ENCODE data around the gene POLR2J3.
"Not testable (repeated sequence)": the region's sequence is repeated elsewhere in the genome, so short reads cannot be mapped to it uniquely, and the experiment has no call there.

DNA sequence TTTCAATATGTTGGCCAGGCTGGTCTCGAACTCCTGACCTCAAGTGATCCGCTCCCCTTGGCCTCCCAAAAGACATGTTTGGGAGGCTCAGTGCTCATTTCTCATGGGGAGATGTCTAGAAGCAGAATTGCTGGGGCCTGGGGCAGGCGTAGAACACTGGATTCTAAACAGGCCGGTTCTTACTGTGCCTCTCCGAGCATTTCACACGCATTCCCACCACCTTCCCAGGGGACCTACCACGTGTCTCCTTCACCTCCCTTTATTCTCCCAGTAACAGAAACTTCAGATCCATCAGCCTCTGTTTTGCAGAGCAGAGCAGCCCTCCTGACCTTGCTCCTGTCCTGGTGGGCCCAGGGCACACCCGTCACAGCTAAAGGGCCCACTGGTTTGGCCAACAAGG, 45.2 kb downstream of the POLR2J3 start:
- TF ChIP-seq, protein P1, sequence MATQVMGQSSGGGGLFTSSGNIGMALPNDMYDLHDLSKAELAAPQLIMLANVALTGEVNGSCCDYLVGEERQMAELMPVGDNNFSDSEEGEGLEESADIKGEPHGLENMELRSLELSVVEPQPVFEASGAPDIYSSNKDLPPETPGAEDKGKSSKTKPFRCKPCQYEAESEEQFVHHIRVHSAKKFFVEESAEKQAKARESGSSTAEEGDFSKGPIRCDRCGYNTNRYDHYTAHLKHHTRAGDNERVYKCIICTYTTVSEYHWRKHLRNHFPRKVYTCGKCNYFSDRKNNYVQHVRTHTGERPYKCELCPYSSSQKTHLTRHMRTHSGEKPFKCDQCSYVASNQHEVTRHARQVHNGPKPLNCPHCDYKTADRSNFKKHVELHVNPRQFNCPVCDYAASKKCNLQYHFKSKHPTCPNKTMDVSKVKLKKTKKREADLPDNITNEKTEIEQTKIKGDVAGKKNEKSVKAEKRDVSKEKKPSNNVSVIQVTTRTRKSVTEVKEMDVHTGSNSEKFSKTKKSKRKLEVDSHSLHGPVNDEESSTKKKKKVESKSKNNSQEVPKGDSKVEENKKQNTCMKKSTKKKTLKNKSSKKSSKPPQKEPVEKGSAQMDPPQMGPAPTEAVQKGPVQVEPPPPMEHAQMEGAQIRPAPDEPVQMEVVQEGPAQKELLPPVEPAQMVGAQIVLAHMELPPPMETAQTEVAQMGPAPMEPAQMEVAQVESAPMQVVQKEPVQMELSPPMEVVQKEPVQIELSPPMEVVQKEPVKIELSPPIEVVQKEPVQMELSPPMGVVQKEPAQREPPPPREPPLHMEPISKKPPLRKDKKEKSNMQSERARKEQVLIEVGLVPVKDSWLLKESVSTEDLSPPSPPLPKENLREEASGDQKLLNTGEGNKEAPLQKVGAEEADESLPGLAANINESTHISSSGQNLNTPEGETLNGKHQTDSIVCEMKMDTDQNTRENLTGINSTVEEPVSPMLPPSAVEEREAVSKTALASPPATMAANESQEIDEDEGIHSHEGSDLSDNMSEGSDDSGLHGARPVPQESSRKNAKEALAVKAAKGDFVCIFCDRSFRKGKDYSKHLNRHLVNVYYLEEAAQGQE (IDR thresholded peaks at IDR 0.05; ENCODE audit: low read depth, low read length) = not testable (repeated sequence)
- TF ChIP-seq, protein P2, sequence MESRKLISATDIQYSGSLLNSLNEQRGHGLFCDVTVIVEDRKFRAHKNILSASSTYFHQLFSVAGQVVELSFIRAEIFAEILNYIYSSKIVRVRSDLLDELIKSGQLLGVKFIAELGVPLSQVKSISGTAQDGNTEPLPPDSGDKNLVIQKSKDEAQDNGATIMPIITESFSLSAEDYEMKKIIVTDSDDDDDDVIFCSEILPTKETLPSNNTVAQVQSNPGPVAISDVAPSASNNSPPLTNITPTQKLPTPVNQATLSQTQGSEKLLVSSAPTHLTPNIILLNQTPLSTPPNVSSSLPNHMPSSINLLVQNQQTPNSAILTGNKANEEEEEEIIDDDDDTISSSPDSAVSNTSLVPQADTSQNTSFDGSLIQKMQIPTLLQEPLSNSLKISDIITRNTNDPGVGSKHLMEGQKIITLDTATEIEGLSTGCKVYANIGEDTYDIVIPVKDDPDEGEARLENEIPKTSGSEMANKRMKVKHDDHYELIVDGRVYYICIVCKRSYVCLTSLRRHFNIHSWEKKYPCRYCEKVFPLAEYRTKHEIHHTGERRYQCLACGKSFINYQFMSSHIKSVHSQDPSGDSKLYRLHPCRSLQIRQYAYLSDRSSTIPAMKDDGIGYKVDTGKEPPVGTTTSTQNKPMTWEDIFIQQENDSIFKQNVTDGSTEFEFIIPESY (IDR thresholded peaks at IDR 0.05; ENCODE audit: borderline replicate concordance, low read depth) = not testable (repeated sequence)
- not testable (repeated sequence) for TF ChIP-seq MEF2A (IDR thresholded peaks at IDR 0.05; ENCODE audit: borderline replicate concordance, low read depth); RAD21 (IDR thresholded peaks at IDR 0.05; ENCODE audit: low read length); EP300 (IDR thresholded peaks at IDR 0.05; ENCODE audit: borderline replicate concordance in 1 of 2, low read depth in 1 of 2, low read length in 1 of 2)

Data from SK-N-SH (cell line).